Placental pericyte (primary cell): ENCODE results near the gene OGT. TPM values are rescaled to one million over a fixed set of nuclear protein-coding genes. Genes with fewer than 3 reads are reported as not detected.

ENCODE experiments used
- small RNA-seq: library from RNA; depleted of rRNA; stranded (forward); fragments of <200 nt; gene quantifications from one replicate; pipeline ENCODE3, GENCODE V24; 2012; ENCODE audit warnings: low replicate concordance
- total RNA-seq: library from RNA; depleted of rRNA; stranded (reverse); fragments of >200 nt; gene quantifications from 2 replicates; pipeline ENCODE4 v1.2.3, GENCODE V29; 2012

The OGT gene
- total RNA-seq: 135 and 163 TPM in 2 replicates

DNA sequence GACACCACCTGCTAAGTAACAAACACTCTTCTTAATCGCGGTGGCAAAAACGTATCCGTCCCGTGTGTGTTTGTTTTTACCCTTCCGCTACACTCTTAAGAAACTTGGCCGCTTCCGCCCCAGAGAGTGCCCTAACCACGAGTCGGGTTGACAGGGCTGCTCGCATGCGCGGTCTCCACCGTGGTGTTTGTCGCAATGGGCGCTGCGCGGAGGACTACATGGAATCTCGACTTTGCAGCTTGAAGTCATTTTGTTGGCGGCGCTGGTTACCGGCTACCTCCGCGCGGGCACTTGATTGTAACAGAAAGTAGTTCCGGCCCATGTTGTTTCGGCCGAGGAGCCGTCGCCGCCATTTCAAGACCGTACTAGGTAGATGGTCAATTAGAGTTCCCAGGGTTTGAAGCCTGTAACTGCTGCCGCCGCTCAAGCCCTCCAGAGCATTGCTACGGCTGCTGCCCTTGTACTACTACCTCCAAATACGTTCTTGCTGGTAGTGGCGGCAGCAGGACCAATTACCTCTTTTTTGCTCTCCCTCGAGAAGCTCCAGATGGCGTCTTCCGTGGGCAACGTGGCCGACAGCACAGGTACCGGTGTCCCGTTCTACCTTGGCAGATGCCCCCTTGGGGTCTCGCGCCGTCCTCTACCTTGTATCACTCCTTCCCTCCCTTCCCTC lies at the start of gene OGT:
Gene OGT (plus strand): TSS at position 352 of the 673 bp plus-strand sequence. CDS start 196 bp downstream, at position 548.

DNA sequence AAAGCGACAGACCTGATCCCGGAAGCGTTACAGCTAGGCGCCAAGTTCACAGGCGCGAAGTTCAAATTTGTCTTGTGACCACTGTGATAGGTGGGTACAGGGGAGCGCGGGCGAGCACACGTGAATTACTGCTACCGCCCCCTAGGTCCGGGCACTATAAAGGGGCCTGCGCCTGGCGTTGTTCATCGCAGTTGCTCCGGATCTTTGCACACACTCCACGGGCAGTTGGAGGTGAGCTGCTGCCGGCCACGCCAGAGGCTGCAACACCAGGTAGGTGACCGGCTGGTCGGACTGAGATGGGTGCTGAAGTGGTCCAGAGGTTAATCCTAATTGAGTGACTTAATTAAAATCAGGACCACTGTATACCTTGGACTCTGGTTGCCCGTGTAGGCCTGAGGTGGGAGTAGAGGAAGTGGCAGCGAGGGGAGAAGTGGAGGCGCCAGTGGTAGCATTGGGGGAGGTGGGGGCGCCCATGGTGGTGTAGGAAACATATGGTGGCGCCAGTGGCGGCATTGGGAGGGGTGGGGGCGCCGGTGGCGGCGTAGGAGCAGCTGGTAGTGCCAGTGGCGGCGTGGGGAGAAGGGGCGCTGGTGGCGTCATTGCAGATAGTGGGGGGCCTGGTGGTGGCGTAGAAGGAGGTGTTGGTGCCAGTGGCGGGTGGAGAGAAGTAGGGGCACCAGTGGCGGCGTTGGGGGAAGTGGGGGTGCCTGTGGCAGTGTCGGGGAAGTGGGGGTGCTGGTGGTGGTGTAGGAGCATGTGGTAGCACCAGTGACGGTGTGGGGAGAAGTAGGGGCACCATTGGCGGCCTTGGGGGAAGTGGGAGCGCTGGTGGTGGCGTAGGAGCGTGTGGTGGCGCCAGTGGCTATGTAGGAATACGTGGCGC lies 45.6 kb downstream of the OGT start, which contains the start of gene GCNA:
Gene GCNA (plus strand): TSS at position 185 of the 883 bp plus-strand sequence. CDS start 2,385 bp downstream, outside the sequence.

DNA sequence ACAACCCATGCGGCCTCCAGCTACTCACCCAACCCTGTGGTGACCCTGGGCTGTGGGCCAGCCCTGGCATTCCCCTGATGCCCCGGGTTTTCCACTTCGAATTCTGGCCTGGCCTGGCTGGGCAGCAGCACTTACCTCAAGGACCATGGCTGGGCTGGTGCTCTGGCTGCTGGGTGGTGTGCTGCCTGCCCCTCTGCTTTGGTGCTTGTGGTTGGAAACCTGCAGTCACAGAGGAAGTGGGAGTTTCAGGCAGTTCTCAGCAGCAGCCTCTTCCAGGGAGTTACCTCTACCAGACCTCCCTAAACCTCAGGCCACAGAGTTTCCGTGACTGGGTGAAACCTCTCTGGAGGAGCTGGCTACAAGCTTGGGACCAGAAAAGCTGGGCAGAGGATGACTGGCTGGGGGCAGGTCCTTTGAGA lies 85.4 kb downstream of the OGT start, which contains the start of gene CXCR3:
Gene CXCR3 (minus strand): TSS at position 209 of the 419 bp plus-strand sequence. CDS start 62 bp downstream, at position 147.

Small RNA genes lying within 50 kb of the gene (small RNA-seq; reads per million reads assigned to genes)
- not detected for gene RF00019

Other genes with a start within 250 kb of the OGT start
- gene NONO, start 249.5 kb upstream of the OGT start, total RNA-seq: 432 and 447 TPM in 2 replicates
- 2.0 and 5.9 TPM in 2 replicates for gene ITGB1BP2, start 231.4 kb upstream of the OGT start, total RNA-seq
- gene TAF1, start 166.7 kb upstream of the OGT start, total RNA-seq: 29.6 and 35.7 TPM in 2 replicates
- 1.7 and 2.8 TPM in 2 replicates for gene GCNA, start 45.3 kb downstream of the OGT start, total RNA-seq
- not detected in 2 replicates for gene CXCR3, start 85.4 kb downstream of the OGT start, total RNA-seq
- not detected in 2 replicates for gene CXorf49, start 185.2 kb downstream of the OGT start, total RNA-seq
- gene CXorf49B, start 230.2 kb downstream of the OGT start, total RNA-seq: not detected in 2 replicates